HG03280 (cell line): ENCODE results near the gene LEKR1.

ENCODE experiments used
- ATAC-seq: cut with Tn5 transposase; IDR thresholded peaks from one replicate; pipeline ENCODE4 v1.9.1; 2021; ENCODE audit warnings: mild to moderate bottlenecking, moderate library complexity; ENCODE audit not compliant: unreplicated experiment

Gene LEKR1

GRCh38 chr3:157093096-157093495, 266.9 kb downstream of the LEKR1 start:
- no peak for ATAC-seq

GRCh38 chr3:157094301-157094700, 268.1 kb downstream of the LEKR1 start:
- ATAC-seq, result no peak

GRCh38 chr3:157094751-157095480, 268.8 kb downstream of the LEKR1 start:
- ATAC-seq, result no peak
